ENCODE data around the gene TRIM15.

GRCh38 chr6:30192076-30192475 lies 28.7 kb downstream of the TRIM15 start:
- TF ChIP-seq, protein P1, sequence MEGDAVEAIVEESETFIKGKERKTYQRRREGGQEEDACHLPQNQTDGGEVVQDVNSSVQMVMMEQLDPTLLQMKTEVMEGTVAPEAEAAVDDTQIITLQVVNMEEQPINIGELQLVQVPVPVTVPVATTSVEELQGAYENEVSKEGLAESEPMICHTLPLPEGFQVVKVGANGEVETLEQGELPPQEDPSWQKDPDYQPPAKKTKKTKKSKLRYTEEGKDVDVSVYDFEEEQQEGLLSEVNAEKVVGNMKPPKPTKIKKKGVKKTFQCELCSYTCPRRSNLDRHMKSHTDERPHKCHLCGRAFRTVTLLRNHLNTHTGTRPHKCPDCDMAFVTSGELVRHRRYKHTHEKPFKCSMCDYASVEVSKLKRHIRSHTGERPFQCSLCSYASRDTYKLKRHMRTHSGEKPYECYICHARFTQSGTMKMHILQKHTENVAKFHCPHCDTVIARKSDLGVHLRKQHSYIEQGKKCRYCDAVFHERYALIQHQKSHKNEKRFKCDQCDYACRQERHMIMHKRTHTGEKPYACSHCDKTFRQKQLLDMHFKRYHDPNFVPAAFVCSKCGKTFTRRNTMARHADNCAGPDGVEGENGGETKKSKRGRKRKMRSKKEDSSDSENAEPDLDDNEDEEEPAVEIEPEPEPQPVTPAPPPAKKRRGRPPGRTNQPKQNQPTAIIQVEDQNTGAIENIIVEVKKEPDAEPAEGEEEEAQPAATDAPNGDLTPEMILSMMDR (IDR thresholded peaks at IDR 0.05) = no peak
- TF ChIP-seq POLR2A (IDR thresholded peaks at IDR 0.05) = no peak
